Islet of Langerhans (tissue), 1 donor: ENCODE measurements around the gene TMEM117.
"Not testable (repeated sequence)": the region's sequence is repeated elsewhere in the genome, so short reads cannot be mapped to it uniquely, and the experiment has no call there.

Experiments used
- FAIRE-seq: peaks from one replicate; lab custom pipeline; 2011; peaks lifted over from hg19 to GRCh38; lab: Jason Lieb, UNC

TMEM117 gene

GRCh38 chr12:44224399-44225148 is 388.7 kb downstream of the TMEM117 start:
- FAIRE-seq: no peak

- FAIRE-seq: no peak
Measured at GRCh38 chr12:44225149-44225510, 389.2 kb downstream of the TMEM117 start.

- FAIRE-seq: no peak
Measured at GRCh38 chr12:44227616-44228015, 391.7 kb downstream of the TMEM117 start.

GRCh38 chr12:44229846-44230245 is 394.0 kb downstream of the TMEM117 start:
- FAIRE-seq: no peak

- no peak for FAIRE-seq
Measured at GRCh38 chr12:44235674-44236073, 399.8 kb downstream of the TMEM117 start.

GRCh38 chr12:44240186-44240585 is 404.3 kb downstream of the TMEM117 start:
- no peak for FAIRE-seq

- FAIRE-seq: no peak
Measured at GRCh38 chr12:44245932-44246331, 410.1 kb downstream of the TMEM117 start.

GRCh38 chr12:44246482-44247105 is 410.7 kb downstream of the TMEM117 start:
- FAIRE-seq: no peak

GRCh38 chr12:44247588-44247987 is 411.7 kb downstream of the TMEM117 start:
- FAIRE-seq: no peak

- no peak for FAIRE-seq
Measured at GRCh38 chr12:44248436-44248835, 412.6 kb downstream of the TMEM117 start.

GRCh38 chr12:44250440-44250839 is 414.6 kb downstream of the TMEM117 start:
- FAIRE-seq: not testable (repeated sequence)

- no peak for FAIRE-seq
Measured at GRCh38 chr12:44253338-44253856, 417.5 kb downstream of the TMEM117 start.

GRCh38 chr12:44258246-44258645 is 422.4 kb downstream of the TMEM117 start:
- no peak for FAIRE-seq

GRCh38 chr12:44259890-44260289 is 424.0 kb downstream of the TMEM117 start:
- FAIRE-seq: no peak

- FAIRE-seq: no peak
Measured at GRCh38 chr12:44260581-44260980, 424.7 kb downstream of the TMEM117 start.

- FAIRE-seq: no peak
Measured at GRCh38 chr12:44285321-44285960, 449.6 kb downstream of the TMEM117 start.

GRCh38 chr12:44286336-44286735 is 450.5 kb downstream of the TMEM117 start:
- FAIRE-seq: no peak

GRCh38 chr12:44286821-44287505 is 451.1 kb downstream of the TMEM117 start:
- FAIRE-seq: no peak

- no peak for FAIRE-seq
Measured at GRCh38 chr12:44287545-44287944, 451.7 kb downstream of the TMEM117 start.

- FAIRE-seq: no peak
Measured at GRCh38 chr12:44294649-44295048, 458.8 kb downstream of the TMEM117 start.

GRCh38 chr12:44295958-44296623 is 460.2 kb downstream of the TMEM117 start:
- FAIRE-seq: no peak

GRCh38 chr12:44296624-44297197 is 460.8 kb downstream of the TMEM117 start:
- no peak for FAIRE-seq
